ENCODE measurements around the gene MOB2.

Gene MOB2

DNA sequence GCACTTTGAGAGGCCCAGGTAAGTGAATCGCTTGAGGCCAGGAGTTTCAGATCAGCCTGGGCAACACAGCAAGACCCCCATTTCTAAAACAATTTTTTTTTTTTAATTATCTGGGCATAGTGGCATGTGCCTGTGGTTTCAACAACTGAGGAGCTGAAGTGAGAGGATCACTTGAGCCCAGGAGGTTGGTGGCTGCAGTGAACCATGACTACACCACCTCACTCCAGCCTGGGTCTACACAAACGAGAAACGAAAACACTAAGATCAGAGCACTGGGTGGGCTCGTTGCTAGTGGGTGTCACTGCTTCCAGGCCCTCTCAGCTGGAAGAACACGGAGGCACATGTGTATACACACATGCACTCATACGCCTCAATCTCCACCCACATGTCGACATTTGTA lies 4.1 kb upstream of the MOB2 start:
- no peak overlapping the region for H3K9ac ChIP-seq (ENCODE audit: low read depth, low read length)

DNA sequence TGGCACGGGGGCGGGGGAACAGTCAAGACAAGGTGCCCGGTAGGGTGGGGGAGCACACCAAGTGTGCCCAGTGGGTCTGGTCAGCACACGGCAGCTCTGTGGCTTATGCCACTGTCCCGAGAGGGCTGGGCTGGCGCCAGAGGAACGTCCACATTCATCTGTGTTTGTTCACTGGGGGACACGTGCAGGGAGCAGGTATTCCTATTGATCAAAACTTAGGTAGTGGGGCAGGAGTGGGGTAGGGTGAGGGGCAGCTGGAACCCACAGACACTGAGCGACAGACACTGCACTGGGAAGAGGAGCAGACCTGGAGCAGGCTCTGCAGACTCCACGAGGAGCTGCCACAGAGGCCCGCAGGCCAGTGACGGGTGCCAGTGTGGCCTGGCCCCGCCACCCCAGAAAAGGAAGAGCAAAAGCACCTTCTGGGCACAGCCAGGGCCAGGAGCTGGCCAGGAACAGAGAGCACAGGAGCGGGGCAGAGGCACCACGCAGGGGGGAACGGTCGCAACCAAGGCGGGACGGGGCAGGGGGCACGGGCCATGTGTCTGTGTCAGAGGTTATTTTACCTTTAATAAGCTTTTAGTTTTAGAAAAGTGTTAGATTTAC lies 2.1 kb upstream of the MOB2 start:
- Histone ChIP-seq H3K4me3 (ENCODE audit: low read length) (no peak overlapping the region), H3K27me3 (ENCODE audit: control insufficient read depth, insufficient read depth, low read length) (no peaks in the 10 kb centered on the region), H3K9me3 (replicated peaks; ENCODE audit: low read length) (no peaks in the 10 kb centered on the region), H3K4me1 (ENCODE audit: control insufficient read depth, insufficient read depth, low read length) (peaks cover 12% of the 10 kb centered on the region), H3K9ac (ENCODE audit: low read depth, low read length) (no peak overlapping the region), H3K36me3 (ENCODE audit: insufficient read depth, low read length) (no peaks in the 10 kb centered on the region), H3K4me2 (ENCODE audit: low read length) (no peak overlapping the region)

More for the DNA sequence above, 4.1 kb upstream of the MOB2 start:
- Histone ChIP-seq H3K9me3 (replicated peaks; ENCODE audit: low read length) (no peaks in the 10 kb centered on the region), H3K4me3 (ENCODE audit: low read length) (no peak overlapping the region), H3K36me3 (ENCODE audit: insufficient read depth, low read length) (no peaks in the 10 kb centered on the region), H3K4me2 (ENCODE audit: low read length) (no peak overlapping the region), H3K4me1 (ENCODE audit: control insufficient read depth, insufficient read depth, low read length) (peaks cover 12% of the 10 kb centered on the region), H3K27me3 (ENCODE audit: control insufficient read depth, insufficient read depth, low read length) (no peaks in the 10 kb centered on the region)

DNA sequence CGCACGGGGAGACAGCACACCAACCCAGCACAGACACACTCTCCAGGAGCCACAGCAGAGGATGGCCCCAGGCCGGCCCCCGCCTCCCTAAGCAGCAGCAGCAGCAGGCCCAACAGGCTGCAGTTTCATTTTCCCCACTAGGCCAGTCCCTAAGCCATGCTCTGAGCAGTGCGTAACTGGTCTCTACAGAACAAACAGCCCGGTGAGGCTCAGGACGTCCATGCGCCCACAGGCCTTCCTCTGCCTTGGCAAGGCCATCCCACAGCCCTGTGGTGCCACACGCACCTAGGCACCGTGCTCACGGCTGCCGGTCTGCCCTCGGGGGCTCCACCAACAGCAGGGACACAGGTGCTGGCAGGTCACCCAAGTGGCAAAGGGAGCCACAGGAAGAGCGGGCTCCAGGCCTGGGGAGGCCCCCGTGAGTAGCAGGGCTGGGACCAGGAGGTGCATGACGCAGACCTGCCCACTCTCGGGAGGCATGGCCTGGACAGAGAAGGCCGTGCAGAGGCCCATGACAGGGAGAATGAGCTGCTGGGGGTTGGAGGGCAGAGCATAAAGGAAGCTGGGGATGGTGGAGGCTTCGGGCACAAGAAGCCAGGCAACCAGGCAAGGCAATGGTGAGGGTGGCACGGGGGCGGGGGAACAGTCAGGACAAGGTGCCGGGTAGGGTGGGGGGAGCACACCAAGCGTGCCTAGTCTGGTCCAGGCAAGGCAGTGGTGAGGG lies 1.4 kb upstream of the MOB2 start:
- Histone ChIP-seq H3K4me1 (ENCODE audit: control insufficient read depth, insufficient read depth, low read length) (peaks cover 12% of the 10 kb centered on the region), H3K9me3 (replicated peaks; ENCODE audit: low read length) (no peaks in the 10 kb centered on the region), H3K27me3 (ENCODE audit: control insufficient read depth, insufficient read depth, low read length) (no peaks in the 10 kb centered on the region), H3K4me2 (ENCODE audit: low read length) (no peak overlapping the region), H3K36me3 (ENCODE audit: insufficient read depth, low read length) (no peaks in the 10 kb centered on the region), H3K4me3 (ENCODE audit: low read length) (no peak overlapping the region), H3K9ac (ENCODE audit: low read depth, low read length) (no peak overlapping the region)

DNA sequence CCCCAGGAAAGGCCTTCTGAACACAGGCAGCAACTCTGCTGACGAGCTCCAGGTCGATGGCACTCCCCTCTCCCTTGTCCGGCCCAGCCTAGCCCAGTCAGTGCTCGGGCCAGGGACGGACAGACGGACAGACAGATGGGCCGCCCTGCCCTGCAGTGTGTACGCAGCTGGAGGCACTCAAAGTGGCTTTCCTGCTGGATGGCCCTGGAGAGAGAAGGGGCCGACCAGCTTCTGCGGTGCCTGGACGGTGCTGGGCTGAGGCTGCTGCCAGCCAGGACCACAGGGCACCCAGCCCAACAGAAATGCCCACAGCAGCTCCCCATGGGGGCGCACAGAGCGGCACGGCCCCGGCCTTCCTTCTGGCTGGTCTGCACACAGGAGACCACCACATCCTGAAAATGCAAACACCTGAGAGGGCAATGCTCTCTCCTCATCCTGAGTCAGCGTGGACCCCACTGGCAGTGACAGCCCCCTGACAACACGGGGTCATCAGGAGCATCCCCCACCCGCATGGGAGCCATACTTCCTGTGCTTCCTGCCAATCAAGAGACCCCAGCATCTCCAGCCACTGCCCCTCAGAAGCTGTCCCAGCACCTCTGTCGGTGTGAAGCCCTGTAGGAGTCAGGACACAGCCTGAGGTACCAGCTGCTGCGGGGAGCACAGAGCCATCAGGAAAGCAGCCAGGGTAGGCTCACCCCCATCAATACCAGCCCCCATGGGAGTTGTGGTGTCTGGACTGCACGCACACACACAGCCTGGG lies 692 bp upstream of the MOB2 start:
- H3K4me3 ChIP-seq (ENCODE audit: low read length) = no peak overlapping the region
- no peak overlapping the region for H3K9ac ChIP-seq (ENCODE audit: low read depth, low read length)

DNA sequence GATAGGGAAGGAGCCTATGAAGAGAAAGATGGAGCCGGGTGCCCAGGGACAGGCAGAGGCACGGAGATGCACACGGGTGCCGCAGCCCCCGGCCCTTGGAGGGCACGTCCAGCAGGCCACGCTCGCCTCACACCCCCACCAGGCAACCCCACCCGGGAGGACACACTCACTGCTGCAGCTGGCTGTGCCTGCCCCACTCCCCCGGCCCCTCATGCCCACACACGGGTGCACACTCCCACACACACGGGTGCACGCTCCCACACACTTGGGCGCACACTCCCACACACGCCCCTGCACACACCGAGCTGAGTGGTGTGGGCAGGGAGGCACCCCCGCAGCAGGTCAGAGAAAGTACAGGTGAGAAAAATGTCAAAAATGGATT lies 1.1 kb downstream of the MOB2 start:
- H3K4me2 ChIP-seq (ENCODE audit: low read length) = no peak overlapping the region
- peaks cover 12% of the 10 kb centered on the region for H3K4me1 ChIP-seq (ENCODE audit: control insufficient read depth, insufficient read depth, low read length)
- H3K9ac ChIP-seq (ENCODE audit: low read depth, low read length) = no peak overlapping the region

More for the DNA sequence above, 692 bp upstream of the MOB2 start:
- Histone ChIP-seq H3K4me1 (ENCODE audit: control insufficient read depth, insufficient read depth, low read length) (peaks cover 12% of the 10 kb centered on the region), H3K27me3 (ENCODE audit: control insufficient read depth, insufficient read depth, low read length) (no peaks in the 10 kb centered on the region), H3K4me2 (ENCODE audit: low read length) (no peak overlapping the region), H3K36me3 (ENCODE audit: insufficient read depth, low read length) (no peaks in the 10 kb centered on the region), H3K9me3 (replicated peaks; ENCODE audit: low read length) (no peaks in the 10 kb centered on the region)

DNA sequence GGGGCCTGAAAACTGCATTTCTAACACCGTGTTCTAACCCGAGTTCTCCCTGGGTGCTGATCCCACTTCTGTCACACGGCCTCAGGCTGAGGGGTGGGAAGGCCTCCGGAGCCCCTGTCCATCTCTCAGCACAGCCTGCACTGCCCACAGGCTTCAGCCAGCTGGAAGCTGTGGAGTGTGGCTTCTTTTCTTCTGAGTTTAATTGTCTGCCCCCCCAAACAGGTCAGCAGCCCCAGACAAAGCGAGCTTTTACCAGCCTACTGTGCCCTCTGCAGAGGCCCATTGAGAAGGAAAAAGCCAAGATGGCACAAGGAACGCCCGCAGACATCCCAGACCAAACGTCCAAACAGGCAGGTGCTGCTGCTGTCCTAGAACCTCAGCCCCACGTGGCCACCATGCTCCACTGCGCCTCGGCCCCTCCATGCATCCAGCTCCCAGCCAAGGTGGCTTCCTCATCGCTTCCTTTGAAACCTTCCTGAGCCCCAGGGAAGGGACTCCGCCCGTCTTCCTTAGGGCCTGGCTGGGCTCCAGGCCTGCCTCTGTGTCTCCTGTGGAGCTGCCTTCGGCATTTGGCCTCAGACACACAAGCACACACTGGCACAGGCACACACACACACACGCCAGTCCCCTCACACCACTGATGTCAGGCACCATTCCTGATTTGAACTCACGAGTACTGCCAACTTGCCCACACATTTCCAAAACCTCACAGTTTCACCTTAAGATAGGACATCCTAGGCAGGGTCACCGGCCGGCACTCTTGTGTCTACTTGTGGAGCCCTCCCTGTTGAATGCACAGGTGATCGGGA lies 1.7 kb downstream of the MOB2 start:
- Histone ChIP-seq H3K4me3 (ENCODE audit: low read length) (no peak overlapping the region), H3K9me3 (replicated peaks; ENCODE audit: low read length) (no peaks in the 10 kb centered on the region), H3K27me3 (ENCODE audit: control insufficient read depth, insufficient read depth, low read length) (no peaks in the 10 kb centered on the region), H3K9ac (ENCODE audit: low read depth, low read length) (no peak overlapping the region), H3K4me2 (ENCODE audit: low read length) (no peak overlapping the region), H3K4me1 (ENCODE audit: control insufficient read depth, insufficient read depth, low read length) (peaks cover 12% of the 10 kb centered on the region), H3K36me3 (ENCODE audit: insufficient read depth, low read length) (peaks cover 4% of the 10 kb centered on the region)

More for the DNA sequence above, 1.1 kb downstream of the MOB2 start:
- Histone ChIP-seq H3K27me3 (ENCODE audit: control insufficient read depth, insufficient read depth, low read length) (no peaks in the 10 kb centered on the region), H3K9me3 (replicated peaks; ENCODE audit: low read length) (no peaks in the 10 kb centered on the region), H3K36me3 (ENCODE audit: insufficient read depth, low read length) (no peaks in the 10 kb centered on the region), H3K4me3 (ENCODE audit: low read length) (no peak overlapping the region)

DNA sequence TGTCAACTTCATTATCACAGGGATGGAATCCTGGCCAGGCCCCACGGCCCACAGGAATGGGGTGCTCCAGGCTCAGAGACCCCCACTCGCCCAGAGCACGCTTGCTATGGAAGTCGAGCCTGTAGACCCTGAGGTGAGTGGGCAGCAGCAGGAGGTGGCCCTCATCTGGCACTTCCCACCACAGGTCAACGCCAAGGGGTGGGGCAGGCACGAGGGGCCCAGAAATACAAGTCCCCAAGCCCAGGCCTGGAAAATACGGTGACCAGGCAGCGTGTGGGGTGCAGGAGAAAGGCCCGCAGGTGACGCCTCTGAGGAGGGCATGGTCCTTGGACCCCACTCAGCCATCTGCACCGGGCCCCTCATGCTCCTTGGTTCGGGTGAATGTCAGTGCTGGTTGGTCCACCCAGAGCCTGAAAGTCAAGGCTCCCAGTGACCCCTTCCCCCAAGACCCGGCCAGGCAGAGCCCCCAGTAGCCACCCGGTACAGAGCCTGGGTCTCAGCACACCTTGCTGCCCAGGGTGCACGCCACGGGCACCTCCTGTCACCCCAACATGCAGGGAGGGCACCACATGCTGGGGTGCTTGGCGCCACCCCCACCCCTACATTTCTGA lies 2.4 kb downstream of the MOB2 start:
- H3K9ac ChIP-seq (ENCODE audit: low read depth, low read length) = no peak overlapping the region
- peaks cover 12% of the 10 kb centered on the region for H3K4me1 ChIP-seq (ENCODE audit: control insufficient read depth, insufficient read depth, low read length)
- H3K36me3 ChIP-seq (ENCODE audit: insufficient read depth, low read length) = peaks cover 11% of the 10 kb centered on the region
- no peaks in the 10 kb centered on the region for H3K27me3 ChIP-seq (ENCODE audit: control insufficient read depth, insufficient read depth, low read length)
- no peaks in the 10 kb centered on the region for H3K9me3 ChIP-seq (replicated peaks; ENCODE audit: low read length)
- H3K4me3 ChIP-seq (ENCODE audit: low read length) = no peak overlapping the region
- no peak overlapping the region for H3K4me2 ChIP-seq (ENCODE audit: low read length)

DNA sequence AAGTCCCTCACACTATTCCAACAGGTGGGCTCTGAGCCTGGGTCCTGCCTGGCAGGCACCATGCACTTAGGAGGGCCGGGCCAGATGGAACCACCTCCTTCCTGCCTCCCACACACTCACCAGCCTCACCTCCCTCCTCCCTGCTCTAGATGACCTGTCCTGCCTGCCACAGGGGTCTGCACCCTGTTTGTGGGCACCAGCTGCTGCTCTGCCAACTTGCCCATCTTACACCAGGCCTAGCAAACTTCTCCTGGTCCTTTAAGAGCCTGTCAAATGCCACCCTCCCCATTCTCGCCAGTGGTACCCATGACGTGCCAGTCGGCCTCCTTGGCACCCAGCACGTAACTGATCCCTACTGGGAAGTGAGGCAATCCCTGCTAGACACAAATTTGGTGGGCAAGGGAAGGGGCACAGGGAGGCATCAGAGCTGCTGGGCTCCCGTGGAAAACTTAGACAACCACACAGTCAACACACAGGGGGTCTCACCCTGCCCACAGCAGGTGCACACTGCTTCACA lies 3.1 kb downstream of the MOB2 start:
- Histone ChIP-seq H3K4me1 (ENCODE audit: control insufficient read depth, insufficient read depth, low read length) (peaks cover 12% of the 10 kb centered on the region), H3K36me3 (ENCODE audit: insufficient read depth, low read length) (peaks cover 15% of the 10 kb centered on the region), H3K9ac (ENCODE audit: low read depth, low read length) (no peak overlapping the region), H3K9me3 (replicated peaks; ENCODE audit: low read length) (no peaks in the 10 kb centered on the region), H3K27me3 (ENCODE audit: control insufficient read depth, insufficient read depth, low read length) (no peaks in the 10 kb centered on the region), H3K4me3 (ENCODE audit: low read length) (no peak overlapping the region), H3K4me2 (ENCODE audit: low read length) (no peak overlapping the region)

DNA sequence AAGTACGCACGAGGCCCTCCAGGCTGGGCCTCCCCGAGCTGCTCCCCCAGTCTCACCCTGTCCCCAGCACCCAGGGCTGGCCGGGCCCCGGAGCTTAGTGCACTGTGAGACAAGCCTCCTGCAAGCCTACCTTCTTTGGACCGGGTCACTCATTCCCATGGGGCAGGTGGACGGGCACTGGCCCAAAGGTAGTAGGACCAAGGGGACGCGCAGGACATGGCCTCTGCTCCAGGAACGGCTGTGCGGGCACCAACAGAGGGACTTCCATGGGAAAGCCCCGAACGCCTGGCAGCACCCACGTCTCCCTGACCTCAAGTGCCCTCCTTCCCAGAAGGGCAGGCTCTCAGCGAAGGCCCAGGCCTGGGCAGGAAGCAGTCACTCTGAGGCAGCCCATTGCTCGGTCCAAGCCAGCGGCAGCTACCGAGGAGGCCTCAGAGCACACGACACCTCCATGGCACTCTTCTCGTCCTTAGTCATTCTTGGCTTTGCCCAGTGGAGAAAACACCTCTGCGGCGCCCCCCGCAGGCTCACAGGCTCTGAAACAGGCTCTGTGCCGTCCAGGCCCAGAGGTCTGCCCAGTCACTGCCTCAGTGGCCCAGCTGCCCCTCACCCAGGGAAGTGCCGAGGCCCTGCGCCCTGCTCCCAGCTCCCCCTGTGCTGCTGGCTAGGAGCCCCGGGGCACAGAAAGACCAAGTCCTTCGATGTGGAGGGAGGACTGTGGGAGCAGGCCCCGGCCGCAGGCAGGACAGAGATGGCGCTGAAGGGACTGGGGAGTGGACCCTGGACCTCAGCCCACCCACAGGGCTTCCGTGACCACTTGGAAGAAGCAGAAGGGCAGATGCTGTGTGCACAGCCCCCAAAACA lies 3.8 kb downstream of the MOB2 start:
- H3K4me1 ChIP-seq (ENCODE audit: control insufficient read depth, insufficient read depth, low read length) = peaks cover 8% of the 10 kb centered on the region
- no peaks in the 10 kb centered on the region for H3K27me3 ChIP-seq (ENCODE audit: control insufficient read depth, insufficient read depth, low read length)
- H3K4me2 ChIP-seq (ENCODE audit: low read length) = no peak overlapping the region
- H3K9ac ChIP-seq (ENCODE audit: low read depth, low read length) = no peak overlapping the region
- peaks cover 19% of the 10 kb centered on the region for H3K36me3 ChIP-seq (ENCODE audit: insufficient read depth, low read length)
- no peaks in the 10 kb centered on the region for H3K9me3 ChIP-seq (replicated peaks; ENCODE audit: low read length)
- no peak overlapping the region for H3K4me3 ChIP-seq (ENCODE audit: low read length)

DNA sequence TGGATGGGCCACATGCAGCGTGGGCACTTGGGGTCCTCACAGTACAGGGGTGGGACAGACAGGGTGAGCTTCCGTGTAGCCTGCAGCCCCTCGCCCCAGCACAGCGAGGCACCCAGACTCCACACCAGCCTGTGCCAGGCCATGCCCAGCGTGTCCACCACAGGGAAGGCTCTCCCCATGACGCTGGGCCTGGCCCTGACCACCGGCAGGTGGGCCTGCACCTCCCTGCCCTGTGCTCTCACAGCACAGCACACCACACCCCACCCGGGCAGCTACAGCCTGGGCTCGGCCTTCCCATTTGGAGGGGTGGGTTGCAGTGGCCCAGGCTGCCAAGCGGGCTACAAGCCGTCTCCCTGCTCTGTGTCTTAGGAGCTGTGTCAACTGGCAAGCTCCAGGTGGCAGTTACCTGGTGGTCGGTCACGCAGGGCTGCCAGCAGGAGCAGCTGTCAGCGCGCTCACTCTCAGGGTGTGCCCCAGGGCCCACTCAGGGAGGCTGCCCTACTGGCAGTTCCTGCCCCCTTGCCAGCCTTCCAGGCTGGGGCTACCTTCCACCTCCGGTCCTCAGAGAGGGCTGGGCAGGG lies 4.6 kb downstream of the MOB2 start:
- Histone ChIP-seq H3K27me3 (ENCODE audit: control insufficient read depth, insufficient read depth, low read length) (no peaks in the 10 kb centered on the region), H3K9ac (ENCODE audit: low read depth, low read length) (no peak overlapping the region), H3K4me1 (ENCODE audit: control insufficient read depth, insufficient read depth, low read length) (peaks cover 8% of the 10 kb centered on the region), H3K4me3 (ENCODE audit: low read length) (no peak overlapping the region), H3K4me2 (ENCODE audit: low read length) (no peak overlapping the region), H3K36me3 (ENCODE audit: insufficient read depth, low read length) (peaks cover 28% of the 10 kb centered on the region), H3K9me3 (replicated peaks; ENCODE audit: low read length) (no peaks in the 10 kb centered on the region)
